Esophagus squamous epithelium (tissue), 5 donors: ENCODE measurements around the gene CCK. TPM values are rescaled to one million over a fixed set of nuclear protein-coding genes. Genes with fewer than 3 reads are reported as not detected.
"Not testable (repeated sequence)": the region's sequence is repeated elsewhere in the genome, so short reads cannot be mapped to it uniquely, and the experiment has no call there.

Source experiments
- DNase-seq: peaks from one replicate; lab custom pipeline; 2025; lab: John Stamatoyannopoulos, UW
- H3K27ac ChIP-seq, 4 donors: fragments of 200-600 bp; sonication (generic); one replicate each; pipeline ENCODE4 v1.5.1; 2016 to 2019; ENCODE audit warnings: mild to moderate bottlenecking in 1 of 4
- H3K27me3 ChIP-seq, 4 donors: fragments of 200-600 bp; sonication (generic); 1 replicate in 3 of 4; 2 replicates in 1 of 4; pipeline versions ENCODE4 v1.5.1 to v1.6.0; 2017 to 2021; ENCODE audit warnings: antibody characterized with exemption in 1 of 4
- H3K36me3 ChIP-seq, 3 donors: fragments of 200-600 bp; sonication (generic); one replicate each; pipeline ENCODE4 v1.5.1; 2016 to 2019
- H3K4me1 ChIP-seq, 3 donors: fragments of 200-600 bp; sonication (generic); one replicate each; pipeline ENCODE4 v1.5.1; 2017 to 2019
- H3K4me3 ChIP-seq, 4 donors: fragments of 200-600 bp; sonication (generic); 1 replicate in 3 of 4; 2 replicates in 1 of 4; pipeline ENCODE4 v1.5.1; 2016 to 2019; ENCODE audit warnings: mild to moderate bottlenecking in 2 of 4, moderate library complexity in 1 of 4
- H3K9me3 ChIP-seq, 3 donors: fragments of 200-600 bp; sonication (generic); one replicate each; pipeline ENCODE4 v1.5.1; 2016 to 2019
- POLR2A ChIP-seq, 4 donors: fragments of 450-650 bp; IDR thresholded peaks; one replicate each; pipeline ENCODE4 v1.6.1; 2017; ENCODE audit warnings: antibody characterized with exemption in 4 of 4, mild to moderate bottlenecking in 4 of 4, moderate library complexity in 3 of 4
- whole genome bisulfite sequencing, 2 donors: methylation state at CpG; one replicate each; pipeline ENCODE4 v1.1.5; 2018; 5-methylcytosine and 5-hydroxymethylcytosine counted together
- intact Hi-C: fragments of 100-400 bp; cut with DNase I; formaldehyde crosslinking; loops from one replicate; pipeline ENCODE4 v1.15.0; 2022
- total RNA-seq, 4 donors: library from RNA; depleted of rRNA; stranded (reverse); fragments of >200 nt; gene quantifications; one replicate each; pipeline ENCODE4 v1.1.0, GENCODE V29; 2016
- TF ChIP-seq, protein P1 (sequence below), 6 experiments: fragments of 450-650 bp in 4 of 6; fragments of 200-600 bp in 2 of 6; sonication (generic) in 2 of 6; IDR thresholded peaks; one replicate each; pipeline ENCODE4 v1.5.1; 2016 to 2019; ENCODE audit warnings: antibody characterized with exemption in 6 of 6, mild to moderate bottlenecking in 4 of 6, moderate library complexity in 4 of 6
- donor health status: DM: yes; HTN: yes; CAD: no.

Gene CCK
- total RNA-seq, 4 donors from 2014 or later, result 1.9 to 3.1 TPM; not detected in 2

DNA sequence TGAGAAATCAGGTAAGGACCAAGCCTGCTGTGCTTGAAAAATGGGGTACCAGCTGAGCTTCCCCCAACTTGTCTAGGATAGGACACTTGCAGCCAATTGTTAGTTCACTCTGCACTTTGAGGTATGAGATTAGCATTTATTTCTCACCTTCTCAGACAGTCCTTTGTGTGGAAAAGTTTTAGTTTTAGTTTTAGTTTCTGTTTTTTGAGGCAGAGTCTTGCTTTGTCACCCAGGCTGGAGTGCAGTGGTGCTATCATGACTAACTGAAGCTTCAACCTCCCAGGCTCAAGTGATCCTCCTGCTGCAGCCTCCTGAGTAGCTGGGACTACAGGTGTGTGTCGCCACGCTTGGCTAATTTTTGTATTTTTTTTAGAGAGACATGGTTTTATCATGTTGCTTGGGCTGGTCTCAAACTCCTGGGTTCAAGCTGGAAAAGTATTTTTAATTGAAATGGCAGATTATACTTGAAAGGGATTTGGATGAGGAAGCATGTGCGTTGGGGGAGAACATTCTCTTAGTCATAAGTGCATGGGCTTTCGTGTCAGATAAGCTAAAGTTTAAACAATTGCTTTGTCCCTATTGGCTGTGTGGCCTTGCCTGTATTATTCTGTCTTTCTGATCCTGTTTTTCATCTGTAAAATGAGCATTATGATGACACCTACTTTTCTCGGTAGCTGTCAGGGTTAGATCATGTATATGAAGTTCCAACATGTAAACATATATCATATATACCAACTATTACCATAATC, 25.2 kb upstream of the CCK start:
- peaks cover 0 to 12% (median 0%) of the 10 kb centered on the region in 4 donors for H3K27me3 ChIP-seq
- no peak overlapping the region for H3K27ac ChIP-seq
- no peak overlapping the region for H3K4me3 ChIP-seq
- no peaks in the 10 kb centered on the region for H3K36me3 ChIP-seq
- WGBS, 2 donors, result 83 to 86% methylated on average over 5 of the region's 5 CpGs
- no peaks in the 10 kb centered on the region for H3K9me3 ChIP-seq
- TF ChIP-seq POLR2A (IDR thresholded peaks at IDR 0.05), result no peak
- TF ChIP-seq, protein P1, sequence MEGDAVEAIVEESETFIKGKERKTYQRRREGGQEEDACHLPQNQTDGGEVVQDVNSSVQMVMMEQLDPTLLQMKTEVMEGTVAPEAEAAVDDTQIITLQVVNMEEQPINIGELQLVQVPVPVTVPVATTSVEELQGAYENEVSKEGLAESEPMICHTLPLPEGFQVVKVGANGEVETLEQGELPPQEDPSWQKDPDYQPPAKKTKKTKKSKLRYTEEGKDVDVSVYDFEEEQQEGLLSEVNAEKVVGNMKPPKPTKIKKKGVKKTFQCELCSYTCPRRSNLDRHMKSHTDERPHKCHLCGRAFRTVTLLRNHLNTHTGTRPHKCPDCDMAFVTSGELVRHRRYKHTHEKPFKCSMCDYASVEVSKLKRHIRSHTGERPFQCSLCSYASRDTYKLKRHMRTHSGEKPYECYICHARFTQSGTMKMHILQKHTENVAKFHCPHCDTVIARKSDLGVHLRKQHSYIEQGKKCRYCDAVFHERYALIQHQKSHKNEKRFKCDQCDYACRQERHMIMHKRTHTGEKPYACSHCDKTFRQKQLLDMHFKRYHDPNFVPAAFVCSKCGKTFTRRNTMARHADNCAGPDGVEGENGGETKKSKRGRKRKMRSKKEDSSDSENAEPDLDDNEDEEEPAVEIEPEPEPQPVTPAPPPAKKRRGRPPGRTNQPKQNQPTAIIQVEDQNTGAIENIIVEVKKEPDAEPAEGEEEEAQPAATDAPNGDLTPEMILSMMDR (IDR thresholded peaks at IDR 0.05), result no peak
- no peaks in the 10 kb centered on the region for H3K4me1 ChIP-seq
- intact Hi-C loops, result no loop called here
- DNase-seq, result no peak

DNA sequence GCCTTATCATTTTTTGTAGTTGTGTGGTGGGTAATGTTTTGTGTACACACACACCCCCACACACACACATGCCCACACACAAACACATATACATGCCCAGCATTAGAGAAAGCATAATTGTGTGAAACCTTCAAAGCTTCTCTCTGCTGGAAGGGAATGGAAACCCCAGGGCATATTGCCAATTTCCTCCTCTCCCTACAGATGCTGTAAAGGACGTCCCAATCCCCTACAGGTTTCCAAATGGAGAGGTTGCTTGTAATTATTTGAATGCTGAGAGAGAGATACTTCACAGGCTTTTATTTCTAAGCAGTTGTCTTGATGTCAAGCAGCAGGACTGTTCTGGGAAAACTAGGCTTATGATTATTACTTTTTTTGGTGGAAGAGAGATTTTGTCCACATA, 23.0 kb upstream of the CCK start:
- DNase-seq, result no peak
- Histone ChIP-seq H3K27ac (no peak overlapping the region), H3K4me3 (no peak overlapping the region), H3K36me3 (no peaks in the 10 kb centered on the region), H3K4me1 (no peaks in the 10 kb centered on the region), H3K27me3 (peaks cover 0 to 7% (median 0%) of the 10 kb centered on the region in 4 donors), H3K9me3 (no peaks in the 10 kb centered on the region)
- no peak for TF ChIP-seq POLR2A (IDR thresholded peaks at IDR 0.05)
- TF ChIP-seq, protein P1 (IDR thresholded peaks at IDR 0.05), result no peak
- intact Hi-C loops, result no loop called here
- WGBS, 2 donors, result 9 to 14% methylated on average over 1 of the region's 1 CpG

DNA sequence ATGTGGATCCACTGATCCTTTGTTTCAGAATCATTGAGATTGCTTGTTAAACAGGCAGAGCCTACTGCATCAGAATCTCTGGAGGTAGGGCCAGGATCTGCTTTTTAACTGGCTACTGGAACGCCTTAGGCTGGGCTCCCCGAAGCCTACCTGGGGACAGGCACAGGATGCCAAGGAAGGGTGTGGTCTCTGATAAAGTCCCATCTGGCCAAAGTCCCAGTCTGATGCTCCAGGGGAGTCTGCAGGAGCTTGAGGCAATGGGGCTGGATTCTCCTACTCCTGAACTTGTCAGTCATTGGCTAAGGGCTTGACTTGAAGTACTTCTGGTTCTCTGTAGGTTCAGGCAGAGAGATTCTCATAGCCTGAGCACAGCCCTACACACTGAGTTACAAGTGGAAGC, 22.4 kb upstream of the CCK start:
- H3K4me1 ChIP-seq, result no peaks in the 10 kb centered on the region
- 37 to 54% methylated on average over 2 of the region's 2 CpGs for WGBS, 2 donors
- H3K36me3 ChIP-seq, result no peaks in the 10 kb centered on the region
- intact Hi-C loops, result no loop called here
- no peak for TF ChIP-seq POLR2A (IDR thresholded peaks at IDR 0.05)
- TF ChIP-seq, protein P1 (IDR thresholded peaks at IDR 0.05), result no peak
- H3K27me3 ChIP-seq, result peaks cover 0 to 7% (median 0%) of the 10 kb centered on the region in 4 donors
- no peak overlapping the region for H3K4me3 ChIP-seq
- no peak overlapping the region for H3K27ac ChIP-seq
- H3K9me3 ChIP-seq, result no peaks in the 10 kb centered on the region
- DNase-seq, result no peak

DNA sequence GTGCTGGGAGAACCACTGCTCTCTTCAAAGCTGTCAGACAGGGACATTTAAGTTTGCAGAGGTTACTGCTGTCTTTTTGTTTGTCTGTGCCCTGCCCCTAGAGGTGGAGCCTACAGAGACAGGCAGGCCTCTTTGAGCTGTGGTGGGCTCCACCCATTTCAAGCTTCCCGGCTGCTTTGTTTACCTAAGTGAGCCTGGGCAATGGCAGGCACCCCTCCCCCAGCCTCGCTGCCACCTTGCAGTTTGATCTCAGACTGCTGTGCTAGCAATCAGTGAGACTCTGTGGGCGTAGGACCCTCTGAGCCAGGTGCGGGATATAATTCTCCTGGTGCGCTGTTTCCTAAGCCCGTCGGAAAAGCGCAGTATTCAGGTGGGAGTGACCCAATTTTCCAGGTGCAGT, 21.4 kb upstream of the CCK start:
- H3K27me3 ChIP-seq, H3K4me1 ChIP-seq, H3K27ac ChIP-seq, H3K9me3 ChIP-seq, H3K36me3 ChIP-seq, intact Hi-C loops, H3K4me3 ChIP-seq, DNase-seq: not testable (repeated sequence)
- WGBS, 2 donors, result 79% methylated on average over 6 to 8 of the region's 8 CpGs

DNA sequence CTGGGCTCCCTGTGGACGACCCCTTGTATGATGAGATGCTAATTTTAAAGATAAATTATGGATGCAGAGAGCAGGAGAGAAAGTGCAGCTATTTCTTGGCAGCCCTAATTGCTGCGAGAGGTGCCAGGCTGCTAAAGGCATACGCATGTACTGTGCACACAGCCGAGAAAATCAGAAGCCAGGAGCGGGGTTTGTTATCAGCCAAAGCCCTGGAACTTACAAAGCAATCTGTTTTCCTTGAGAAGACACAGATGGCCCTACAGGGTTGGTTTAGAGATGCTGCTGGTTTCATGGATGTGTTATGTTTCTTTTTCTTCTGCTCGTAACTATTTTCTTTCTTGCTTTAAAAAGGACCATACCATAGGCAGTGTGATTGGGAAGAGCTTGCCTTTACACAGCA, 11.7 kb upstream of the CCK start:
- peaks cover 0 to 10% (median 4%) of the 10 kb centered on the region in 3 donors for H3K9me3 ChIP-seq
- no peaks in the 10 kb centered on the region for H3K4me1 ChIP-seq
- no peak overlapping the region for H3K4me3 ChIP-seq
- WGBS, 2 donors, result 66 to 72% methylated on average over 6 of the region's 6 CpGs
- intact Hi-C loops, result no loop called here
- no peaks in the 10 kb centered on the region for H3K36me3 ChIP-seq
- no peak overlapping the region for H3K27ac ChIP-seq
- DNase-seq, result no peak
- peaks cover 0 to 7% (median 0%) of the 10 kb centered on the region in 4 donors for H3K27me3 ChIP-seq
- TF ChIP-seq, protein P1 (IDR thresholded peaks at IDR 0.05), result no peak
